GM21367 (cell line): Measurements from ENCODE around the gene STEEP1.
"Not testable (repeated sequence)": the region's sequence is repeated elsewhere in the genome, so short reads cannot be mapped to it uniquely, and the experiment has no call there.

ENCODE experiments used
- ATAC-seq: cut with Tn5 transposase; IDR thresholded peaks from one replicate; pipeline ENCODE4 v1.9.1; 2021; ENCODE audit not compliant: unreplicated experiment

The STEEP1 gene

GRCh38 chrX:119537487-119537886, 27.7 kb downstream of the STEEP1 start:
- no peak for ATAC-seq

- ATAC-seq: no peak
Observed at GRCh38 chrX:119529345-119530276, 35.6 kb downstream of the STEEP1 start.

GRCh38 chrX:119523664-119524184, 41.5 kb downstream of the STEEP1 start:
- no peak for ATAC-seq

GRCh38 chrX:119521246-119521645, 44.0 kb downstream of the STEEP1 start:
- ATAC-seq: no peak

GRCh38 chrX:119518371-119518770, 46.8 kb downstream of the STEEP1 start:
- no peak for ATAC-seq

GRCh38 chrX:119516157-119516702, 49.0 kb downstream of the STEEP1 start:
- peak; percentile 68 for ATAC-seq

- ATAC-seq: no peak
Observed at GRCh38 chrX:119512146-119512800, 52.9 kb downstream of the STEEP1 start.

- ATAC-seq: no peak
Observed at GRCh38 chrX:119507206-119507605, 58.0 kb downstream of the STEEP1 start.

GRCh38 chrX:119505945-119506344, 59.3 kb downstream of the STEEP1 start:
- ATAC-seq: no peak

- ATAC-seq: not testable (repeated sequence)
Observed at GRCh38 chrX:119505145-119505544, 60.1 kb downstream of the STEEP1 start.

GRCh38 chrX:119503484-119503861, 61.7 kb downstream of the STEEP1 start:
- no peak for ATAC-seq

- no peak for ATAC-seq
Observed at GRCh38 chrX:119502727-119503483, 62.3 kb downstream of the STEEP1 start.

- ATAC-seq: no peak
Observed at GRCh38 chrX:119501511-119502148, 63.6 kb downstream of the STEEP1 start.

- ATAC-seq: no peak
Observed at GRCh38 chrX:119500061-119500800, 65.0 kb downstream of the STEEP1 start.

GRCh38 chrX:119497185-119497584, 68.0 kb downstream of the STEEP1 start:
- no peak for ATAC-seq

- no peak for ATAC-seq
Observed at GRCh38 chrX:119495734-119496726, 69.2 kb downstream of the STEEP1 start.

- not testable (repeated sequence) for ATAC-seq
Observed at GRCh38 chrX:119493851-119494495, 71.2 kb downstream of the STEEP1 start.

GRCh38 chrX:119492463-119492862, 72.7 kb downstream of the STEEP1 start:
- no peak for ATAC-seq
